ENCODE measurements around the gene AGO4.
"Not testable (repeated sequence)": the region's sequence is repeated elsewhere in the genome, so short reads cannot be mapped to it uniquely, and the experiment has no call there.

- not testable (repeated sequence) for TF ChIP-seq POLR2A, CTCF (IDR thresholded peaks at IDR 0.05)
These were observed 81.2 kb downstream of the AGO4 start for GRCh38 chr1:35888981-35889380.
